Thoracic aorta (tissue), 2 donors: ENCODE results near the gene FEM1A. TPM values are rescaled to one million over a fixed set of nuclear protein-coding genes. Genes with fewer than 3 reads are reported as not detected.

Experiments
- ATAC-seq: fragments of 150-250 bp; one replicate; pipeline ENCODE4 v1.8.0; 2017; ENCODE audit warnings: low read depth; ENCODE audit not compliant: insufficient number of reproducible peaks, low FRiP score
- DNase-seq: peaks from one replicate; pipeline ENCODE4 v3.0.0-alpha.2; 2020; ENCODE audit warnings: low spot score
- H3K27ac ChIP-seq, 2 donors: fragments of 200-600 bp; sonication (generic); 1 replicate in 1 of 2; 2 replicates in 1 of 2; pipeline ENCODE4 v1.5.1; 2016; ENCODE audit warnings: mild to moderate bottlenecking in 2 of 2, moderate library complexity in 2 of 2
- H3K27me3 ChIP-seq: fragments of 200-600 bp; sonication (generic); replicated peaks from 2 replicates; pipeline ENCODE4 v1.6.0; 2016; ENCODE audit warnings: mild to moderate bottlenecking; ENCODE audit not compliant: insufficient read depth
- H3K36me3 ChIP-seq: fragments of 200-600 bp; sonication (generic); one replicate; pipeline ENCODE4 v1.5.1; 2016
- H3K4me1 ChIP-seq, 2 donors: fragments of 200-600 bp; sonication (generic); 1 replicate in 1 of 2; 2 replicates in 1 of 2; pipeline versions ENCODE4 v1.5.1 to v1.6.0; 2016; ENCODE audit warnings: low read depth in 2 of 2, mild to moderate bottlenecking in 1 of 2; ENCODE audit not compliant: control insufficient read depth in 1 of 2
- H3K4me3 ChIP-seq: fragments of 200-600 bp; sonication (generic); 2 replicates; pipeline ENCODE4 v1.5.1; 2016; ENCODE audit warnings: mild to moderate bottlenecking
- H3K9me3 ChIP-seq: fragments of 200-600 bp; sonication (generic); 2 replicates; pipeline ENCODE4 v1.5.1; 2016
- CTCF ChIP-seq: fragments of 200-600 bp; sonication (generic); IDR thresholded peaks from one replicate; pipeline ENCODE4 v1.5.1; 2019; ENCODE audit warnings: antibody characterized with exemption
- total RNA-seq, 2 donors: library from RNA; depleted of rRNA; stranded (reverse); fragments of >200 nt; gene quantifications; one replicate each; pipeline versions ENCODE4 v1.1.0 to v1.2.3, GENCODE V29; 2016

Gene FEM1A
- total RNA-seq, 2 donors from 2014 or later = 15.7 to 17.1 TPM

- Histone ChIP-seq H3K27me3 (no peaks in the 10 kb centered on the region), H3K4me1 (peaks cover 0 to 14% of the 10 kb centered on the region in 2 donors), H3K9me3 (peaks cover 3% of the 10 kb centered on the region), H3K36me3 (no peaks in the 10 kb centered on the region), H3K4me3 (no peak overlapping the region), H3K27ac (no peak overlapping the region)
- no peak for TF ChIP-seq CTCF
- ATAC-seq = no peak
- no peak for DNase-seq
Measured at GRCh38 chr19:4748185-4748584, 43.3 kb upstream of the FEM1A start.

- peaks cover 3% of the 10 kb centered on the region for H3K9me3 ChIP-seq
- no peak overlapping the region for H3K27ac ChIP-seq
- H3K4me1 ChIP-seq = peaks cover 0 to 14% of the 10 kb centered on the region in 2 donors
- TF ChIP-seq CTCF = no peak
- no peaks in the 10 kb centered on the region for H3K36me3 ChIP-seq
- DNase-seq (no peak), ATAC-seq (no peak)
- H3K4me3 ChIP-seq = no peak overlapping the region
- H3K27me3 ChIP-seq = no peaks in the 10 kb centered on the region
Measured at GRCh38 chr19:4748589-4748988, 42.9 kb upstream of the FEM1A start.

GRCh38 chr19:4749870-4750590, 41.5 kb upstream of the FEM1A start:
- peaks cover 3% of the 10 kb centered on the region for H3K9me3 ChIP-seq
- no peaks in the 10 kb centered on the region for H3K27me3 ChIP-seq
- DNase-seq = no peak
- H3K36me3 ChIP-seq = no peaks in the 10 kb centered on the region
- H3K4me1 ChIP-seq = peaks cover 0 to 5% of the 10 kb centered on the region in 2 donors
- TF ChIP-seq CTCF = no peak
- no peak overlapping the region for H3K27ac ChIP-seq
- H3K4me3 ChIP-seq = no peak overlapping the region
- no peak for ATAC-seq

GRCh38 chr19:4754248-4754647, 37.3 kb upstream of the FEM1A start:
- no peaks in the 10 kb centered on the region for H3K27me3 ChIP-seq
- H3K36me3 ChIP-seq = no peaks in the 10 kb centered on the region
- no peak overlapping the region for H3K27ac ChIP-seq
- no peaks in the 10 kb centered on the region for H3K4me1 ChIP-seq
- DNase-seq (no peak), ATAC-seq (no peak)
- H3K9me3 ChIP-seq = no peaks in the 10 kb centered on the region
- no peak overlapping the region for H3K4me3 ChIP-seq
- no peak for TF ChIP-seq CTCF

- DNase-seq = no peak
- Histone ChIP-seq H3K27ac (no peak overlapping the region), H3K9me3 (no peaks in the 10 kb centered on the region), H3K36me3 (no peaks in the 10 kb centered on the region), H3K27me3 (no peaks in the 10 kb centered on the region), H3K4me1 (peaks cover 0 to 10% of the 10 kb centered on the region in 2 donors), H3K4me3 (no peak overlapping the region)
- TF ChIP-seq CTCF = no peak
- no peak for ATAC-seq
Measured at GRCh38 chr19:4755459-4755858, 36.1 kb upstream of the FEM1A start.
